Right ventricle myocardium inferior (tissue), 1 donor: ENCODE measurements around the gene CORO6. TPM values are rescaled to one million over a fixed set of nuclear protein-coding genes. Genes with fewer than 3 reads are reported as not detected.

Experiments used
- total RNA-seq: library from RNA; stranded (reverse); fragmentation: NEBNext Ultra II Directional; extraction: Animal tissue kit (Norgen Biotek cat#: 25700); gene quantifications from one replicate; pipeline ENCODE4 v1.2.1, GENCODE V29; 2021
- donor health status: DM: no; HTN: yes; CAD: no; lungs with severe emphysema.

CORO6 gene
- total RNA-seq, 1 donor from 2014 or later, result 93.2 TPM

Other genes with a start within 250 kb of the CORO6 start
- 45.1 TPM for gene TAOK1, start 232.5 kb downstream of the CORO6 start, total RNA-seq
- gene ABHD15, start 55.9 kb downstream of the CORO6 start, total RNA-seq, result 7.1 TPM
- 38.8 TPM for gene TP53I13, start 54.2 kb downstream of the CORO6 start, total RNA-seq
- 33.0 TPM for gene GIT1, start 33.3 kb downstream of the CORO6 start, total RNA-seq
- 9.2 TPM for gene ANKRD13B, start 29.8 kb downstream of the CORO6 start, total RNA-seq